Endothelial cell of umbilical vein (primary cell): ENCODE results near the gene PLBD2. TPM values are rescaled to one million over a fixed set of nuclear protein-coding genes. Genes with fewer than 3 reads are reported as not detected.

Experiments used
- Bru-seq: library from RNA; stranded (reverse); fragments of 400-500 nt; gene quantifications from one replicate; lab custom pipeline; 2021; lab: Mats Ljungman, UMichigan
- BruChase-seq, 2 experiments: library from RNA; stranded (reverse); fragments of 400-500 nt; gene quantifications; one replicate each; lab custom pipeline; 2021; lab: Mats Ljungman, UMichigan
- BruUV-seq: library from RNA; stranded (reverse); fragments of 400-500 nt; replicated peaks from 2 replicates; lab custom pipeline; 2021; lab: Mats Ljungman, UMichigan
- CTCF ChIA-PET: fragments of 300-600, 350-600 bp; sonication (Branson Sonifier 250); formaldehyde crosslinking; loops from one replicate; lab custom pipeline; 2021; ENCODE audit warnings: antibody characterized with exemption, inconsistent platforms; lab: Charles Lee
- POLR2A ChIA-PET: fragments of 300-600, 350-600 bp; sonication (Branson Sonifier 250); formaldehyde crosslinking; loops from one replicate; lab custom pipeline; 2021; ENCODE audit warnings: antibody characterized with exemption, inconsistent platforms; lab: Charles Lee
- DNase-seq: peaks from one replicate; pipeline ENCODE4 v3.0.0-alpha.2; 2011; ENCODE audit warnings: low read depth, low spot score
- FAIRE-seq: peaks from 2 replicates; lab custom pipeline; 2011; peaks lifted over from hg19 to GRCh38; lab: Jason Lieb, UNC
- H2AFZ ChIP-seq: 2 replicates; pipeline ENCODE4 v1.6.0; 2012; ENCODE audit warnings: low read depth, low read length, control low read depth, inconsistent platforms
- H3K27ac ChIP-seq: 2 replicates; pipeline ENCODE4 v1.5.1; 2011; ENCODE audit warnings: low read depth, mild to moderate bottlenecking, control low read depth, low read length, moderate library complexity; ENCODE audit not compliant: insufficient read depth
- H3K27me3 ChIP-seq, 2 experiments: 2 replicates each; pipeline versions ENCODE4 v1.6.0 to v1.6.1; 2011; ENCODE audit warnings: low read length in 2 of 2, mixed read lengths in 1 of 2; ENCODE audit not compliant: control insufficient read depth in 2 of 2, insufficient read depth in 2 of 2
- H3K36me3 ChIP-seq, 2 experiments: 2 replicates in 1 of 2; 3 replicates in 1 of 2; pipeline ENCODE4 v1.5.1; 2011; ENCODE audit warnings: low read length in 2 of 2, mild to moderate bottlenecking in 1 of 2, moderate library complexity in 1 of 2; ENCODE audit not compliant: control insufficient read depth in 2 of 2, insufficient read depth in 2 of 2; ENCODE audit errors: extremely low read depth in 1 of 2
- H3K4me1 ChIP-seq: 3 replicates; pipeline ENCODE4 v1.5.1; 2011; ENCODE audit warnings: mild to moderate bottlenecking, low read length; ENCODE audit not compliant: control insufficient read depth, insufficient read depth; ENCODE audit errors: extremely low read depth
- H3K4me2 ChIP-seq: 2 replicates; pipeline ENCODE4 v1.6.1; 2011; ENCODE audit warnings: low read length, control low read depth, mixed read lengths; ENCODE audit not compliant: insufficient read depth
- H3K4me3 ChIP-seq, 3 experiments: fragments of 200-600 bp in 1 of 3; sonication (generic), shearing (Covaris generic) in 1 of 3; replicated peaks in 1 of 3; 2 replicates each; pipeline ENCODE4 v1.5.1; 2011 to 2016; ENCODE audit warnings: control low read depth in 3 of 3, low read length in 3 of 3, mild to moderate bottlenecking in 2 of 3, inconsistent platforms in 1 of 3, low read depth in 1 of 3, moderate library complexity in 1 of 3; ENCODE audit not compliant: insufficient read depth in 1 of 3
- H3K79me2 ChIP-seq: 2 replicates; pipeline ENCODE4 v1.6.0; 2012; ENCODE audit warnings: low read length, inconsistent platforms; ENCODE audit not compliant: control insufficient read depth, insufficient read depth
- H3K9ac ChIP-seq: replicated peaks from 2 replicates; pipeline ENCODE3; 2011; ENCODE audit warnings: low read length, control low read depth; ENCODE audit not compliant: insufficient read depth; ENCODE audit errors: extremely low read depth
- H3K9me1 ChIP-seq: replicated peaks from 3 replicates; pipeline ENCODE4 v1.6.0; 2011; ENCODE audit warnings: mild to moderate bottlenecking, low read length; ENCODE audit not compliant: control insufficient read depth, insufficient read depth; ENCODE audit errors: extremely low read depth
- H3K9me3 ChIP-seq: replicated peaks from 2 replicates; pipeline ENCODE4 v1.5.1; 2012; ENCODE audit warnings: low read length, inconsistent platforms; ENCODE audit not compliant: control insufficient read depth, insufficient read depth
- H4K20me1 ChIP-seq: replicated peaks from 2 replicates; pipeline ENCODE3; 2011; ENCODE audit warnings: mild to moderate bottlenecking, low read length; ENCODE audit not compliant: control insufficient read depth, insufficient read depth; ENCODE audit errors: extremely low read depth
- EZH2 ChIP-seq: IDR thresholded peaks from 2 replicates; pipeline ENCODE4 v1.6.1; 2012; ENCODE audit warnings: borderline replicate concordance, low read depth, mild to moderate bottlenecking, moderate library complexity, low read length, inconsistent platforms; ENCODE audit not compliant: severe bottlenecking
- FOS ChIP-seq: IDR thresholded peaks from 2 replicates; pipeline ENCODE4 v1.6.1; 2011; ENCODE audit warnings: mild to moderate bottlenecking, low read length, moderate library complexity, borderline replicate concordance; ENCODE audit not compliant: insufficient read depth
- GATA2 ChIP-seq: IDR thresholded peaks from 2 replicates; pipeline ENCODE4 v1.7.0; 2011; ENCODE audit warnings: low read depth, mild to moderate bottlenecking, moderate library complexity, mixed read lengths, low read length; ENCODE audit not compliant: insufficient read length, insufficient read depth
- JUN ChIP-seq: IDR thresholded peaks from 2 replicates; pipeline ENCODE4 v1.6.1; 2011; ENCODE audit warnings: borderline replicate concordance, low read depth; ENCODE audit not compliant: insufficient read length, insufficient read depth
- MYC ChIP-seq: IDR thresholded peaks from one replicate; pipeline ENCODE4 v1.6.1; 2011; ENCODE audit warnings: mild to moderate bottlenecking, low read depth, low read length
- POLR2A ChIP-seq: IDR thresholded peaks from 2 replicates; pipeline ENCODE4 v1.6.1; 2012; ENCODE audit warnings: low read depth, mild to moderate bottlenecking, control low read depth, low read length
- POLR2AphosphoS5 ChIP-seq: IDR thresholded peaks from 2 replicates; pipeline ENCODE4 v1.6.1; 2012; ENCODE audit warnings: low read depth, mild to moderate bottlenecking, control low read depth, low read length, moderate library complexity; ENCODE audit not compliant: insufficient read depth
- dilution Hi-C: fragments of 300-500 bp; cut with MboI; formaldehyde crosslinking; loops from one replicate; pipeline ENCODE4 v1.15.0; 2019; ENCODE audit warnings: low sequenced_read_pairs; ENCODE audit not compliant: extremely low pct_ligation_motif_present
- intact Hi-C: fragments of 100-400 bp; cut with micrococcal nuclease; formaldehyde crosslinking; loops from one replicate; pipeline ENCODE4 v1.10.0; 2022
- long read RNA-seq: library from polyadenylated mRNA; stranded (forward); transcript quantifications from one replicate; pipeline ENCODE4 v2.0.0, GENCODE V29; 2021
- polyA minus RNA-seq, 3 experiments: library from RNA; depleted of rRNA, polyadenylated mRNA; stranded (reverse); fragments of >200 nt; gene quantifications; 1 replicate in 1 of 3; 2 replicates in 2 of 3; pipeline ENCODE4 v1.2.3, GENCODE V29; 2011
- polyA plus RNA-seq, 4 experiments: library from polyadenylated mRNA; depleted of rRNA in 3 of 4; stranded (reverse) in 3 of 4; unstranded in 1 of 4; fragments of >200 nt; gene quantifications; 2 replicates each; pipeline versions ENCODE4 v1.2.1 to v1.2.3, GENCODE V29; 2011 to 2012; ENCODE audit warnings: missing spikeins in 1 of 4
- total RNA-seq: library from RNA; stranded (reverse); gene quantifications from 2 replicates; pipeline ENCODE4 v1.2.3, GENCODE V29; 2021
- TF ChIP-seq, protein P1 (sequence below): IDR thresholded peaks from 2 replicates; pipeline ENCODE4 v1.6.1; 2011; ENCODE audit not compliant: insufficient read depth, insufficient read length
- TF ChIP-seq, protein P2 (sequence below), 2 donors: IDR thresholded peaks; 1 replicate in 1 of 2; 2 replicates in 1 of 2; pipeline ENCODE4 v1.5.1; 2011; ENCODE audit warnings: low read length in 2 of 2, mild to moderate bottlenecking in 2 of 2, moderate library complexity in 2 of 2, control low read depth in 1 of 2, inconsistent platforms in 1 of 2, low read depth in 1 of 2; ENCODE audit not compliant: insufficient read depth in 1 of 2; ENCODE audit errors: extremely low read depth in 1 of 2

PLBD2 gene, protein sequence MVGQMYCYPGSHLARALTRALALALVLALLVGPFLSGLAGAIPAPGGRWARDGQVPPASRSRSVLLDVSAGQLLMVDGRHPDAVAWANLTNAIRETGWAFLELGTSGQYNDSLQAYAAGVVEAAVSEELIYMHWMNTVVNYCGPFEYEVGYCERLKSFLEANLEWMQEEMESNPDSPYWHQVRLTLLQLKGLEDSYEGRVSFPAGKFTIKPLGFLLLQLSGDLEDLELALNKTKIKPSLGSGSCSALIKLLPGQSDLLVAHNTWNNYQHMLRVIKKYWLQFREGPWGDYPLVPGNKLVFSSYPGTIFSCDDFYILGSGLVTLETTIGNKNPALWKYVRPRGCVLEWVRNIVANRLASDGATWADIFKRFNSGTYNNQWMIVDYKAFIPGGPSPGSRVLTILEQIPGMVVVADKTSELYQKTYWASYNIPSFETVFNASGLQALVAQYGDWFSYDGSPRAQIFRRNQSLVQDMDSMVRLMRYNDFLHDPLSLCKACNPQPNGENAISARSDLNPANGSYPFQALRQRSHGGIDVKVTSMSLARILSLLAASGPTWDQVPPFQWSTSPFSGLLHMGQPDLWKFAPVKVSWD
- total RNA-seq (44.8 and 46.8 TPM in 2 replicates), polyA plus RNA-seq (20.3 and 24.4 TPM in 2 replicates), polyA minus RNA-seq (46.2 and 53.5 TPM in 2 replicates), Bru-seq, nascent RNA (percentile 67 among the genes with signal in this experiment), BruChase-seq, experiment 1, labeled RNA remaining after a 6-hour chase (percentile 89 among the genes with signal in this experiment), BruChase-seq, experiment 2, labeled RNA remaining after a 2-hour chase (percentile 74 among the genes with signal in this experiment)
- polyA plus RNA-seq (2011; cell fraction: cytosol; rRNA removed), result 18.7 and 19.9 TPM in 2 replicates
- polyA plus RNA-seq (2011; cell fraction: nucleus; rRNA removed), result 11.3 TPM in 2 replicates
- 34.8 and 40.2 TPM in 2 replicates for polyA plus RNA-seq (2012)
- polyA minus RNA-seq (2011; cell fraction: cytosol; rRNA and poly(A)+ RNA removed), result 11.6 TPM
- polyA minus RNA-seq (2011; cell fraction: nucleus; rRNA and poly(A)+ RNA removed), result 11.0 and 11.3 TPM in 2 replicates
- long read RNA-seq, full-length matches to known transcripts, result 35 of 68 reads
- long read RNA-seq, partial matches to known transcripts, result 10 of 68 reads
- long read RNA-seq, other reads (novel, unspliced or antisense), result 23 of 68 reads

DNA sequence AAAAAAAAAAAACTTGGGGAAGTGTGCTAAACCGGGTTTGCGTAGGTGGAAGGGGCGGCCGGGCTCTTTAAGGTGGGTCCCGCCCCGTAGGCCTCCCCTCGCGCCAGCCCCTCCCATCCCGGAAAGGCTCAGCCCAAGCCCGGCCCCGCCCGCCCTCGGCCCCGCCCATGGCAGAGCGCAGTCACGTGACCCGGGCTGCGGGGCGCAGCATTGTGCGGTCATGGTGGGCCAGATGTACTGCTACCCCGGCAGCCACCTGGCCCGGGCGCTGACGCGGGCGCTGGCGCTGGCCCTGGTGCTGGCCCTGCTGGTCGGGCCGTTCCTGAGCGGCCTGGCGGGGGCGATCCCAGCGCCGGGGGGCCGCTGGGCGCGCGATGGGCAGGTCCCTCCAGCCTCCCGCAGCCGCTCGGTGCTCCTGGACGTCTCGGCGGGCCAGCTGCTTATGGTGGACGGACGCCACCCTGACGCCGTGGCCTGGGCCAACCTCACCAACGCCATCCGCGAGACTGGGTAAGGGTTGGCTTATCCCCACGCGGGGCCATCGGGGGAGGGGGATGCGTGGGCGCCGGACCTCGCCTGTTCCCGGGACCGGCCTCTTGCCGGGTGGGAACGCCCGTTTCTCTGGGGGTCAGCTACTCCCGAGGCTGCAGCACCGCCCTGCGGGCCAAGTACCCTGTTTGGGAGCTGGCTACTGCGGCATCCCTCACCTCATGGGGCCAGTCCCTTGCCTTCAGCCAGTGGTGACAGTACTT lies at the start of gene PLBD2:
PLBD2 (plus strand) TSS at position 207 of the 752 bp plus-strand sequence; CDS start at position 221, 14 bp downstream.
- dilution Hi-C loops, result no loop called here
- no TSS peak for BruUV-seq
- no peaks in the 10 kb centered on the region for H3K9me3 ChIP-seq
- TF ChIP-seq POLR2A (peak; percentile 70), POLR2AphosphoS5 (peak; percentile 92), EZH2 (no peak), FOS (peak; percentile 21), MYC (no peak), JUN (no peak), GATA2 (no peak)
- TF ChIP-seq, protein P1, sequence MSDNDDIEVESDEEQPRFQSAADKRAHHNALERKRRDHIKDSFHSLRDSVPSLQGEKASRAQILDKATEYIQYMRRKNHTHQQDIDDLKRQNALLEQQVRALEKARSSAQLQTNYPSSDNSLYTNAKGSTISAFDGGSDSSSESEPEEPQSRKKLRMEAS, result peak; percentile 78
- TF ChIP-seq, protein P2, sequence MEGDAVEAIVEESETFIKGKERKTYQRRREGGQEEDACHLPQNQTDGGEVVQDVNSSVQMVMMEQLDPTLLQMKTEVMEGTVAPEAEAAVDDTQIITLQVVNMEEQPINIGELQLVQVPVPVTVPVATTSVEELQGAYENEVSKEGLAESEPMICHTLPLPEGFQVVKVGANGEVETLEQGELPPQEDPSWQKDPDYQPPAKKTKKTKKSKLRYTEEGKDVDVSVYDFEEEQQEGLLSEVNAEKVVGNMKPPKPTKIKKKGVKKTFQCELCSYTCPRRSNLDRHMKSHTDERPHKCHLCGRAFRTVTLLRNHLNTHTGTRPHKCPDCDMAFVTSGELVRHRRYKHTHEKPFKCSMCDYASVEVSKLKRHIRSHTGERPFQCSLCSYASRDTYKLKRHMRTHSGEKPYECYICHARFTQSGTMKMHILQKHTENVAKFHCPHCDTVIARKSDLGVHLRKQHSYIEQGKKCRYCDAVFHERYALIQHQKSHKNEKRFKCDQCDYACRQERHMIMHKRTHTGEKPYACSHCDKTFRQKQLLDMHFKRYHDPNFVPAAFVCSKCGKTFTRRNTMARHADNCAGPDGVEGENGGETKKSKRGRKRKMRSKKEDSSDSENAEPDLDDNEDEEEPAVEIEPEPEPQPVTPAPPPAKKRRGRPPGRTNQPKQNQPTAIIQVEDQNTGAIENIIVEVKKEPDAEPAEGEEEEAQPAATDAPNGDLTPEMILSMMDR (IDR thresholded peaks at IDR 0.05; ENCODE audit: extremely low read depth in 1 of 2, insufficient read depth in 1 of 2, low read depth in 1 of 2, low read length in 2 of 2), result no peak
- DNase-seq (peak; percentile 95), FAIRE-seq (peak; percentile 92)
- intact Hi-C loops, result loop anchor here (1.0 kb wide), 6 partner anchors 23 to 173 kb away; partner anchors contain the start of genes DDX54, RITA1, SDSL and SLC8B1
- no peaks in the 10 kb centered on the region for H3K36me3 ChIP-seq
- ChIA-PET CTCF (interaction anchor here (0.7 to 1.5 kb wide), 6 partner anchors 11 to 164 kb away, joined by 3 to 6 read pairs (median 4); partner anchors contain the start of gene SLC8B1), POLR2A (interaction anchor here (0.6 kb wide), 1 partner anchor 32 kb away, joined by 3 read pairs; no protein-coding TSS in a partner anchor)
- H3K4me3 ChIP-seq, result peak within 1 kb of the TSS; percentile 35 to 62 (median 57)
- H3K79me2 ChIP-seq, result peaks cover 9% of the 10 kb centered on the region
- peaks cover 6% of the 10 kb centered on the region for H3K4me1 ChIP-seq
- peak within 1 kb of the TSS; percentile 79 for H3K4me2 ChIP-seq
- peak within 1 kb of the TSS; percentile 62 for H3K9ac ChIP-seq
- no peaks in the 10 kb centered on the region for H4K20me1 ChIP-seq
- no peaks in the 10 kb centered on the region for H3K9me1 ChIP-seq
- H3K27ac ChIP-seq, result peak within 1 kb of the TSS; percentile 20
- H2AFZ ChIP-seq, result peak within 1 kb of the TSS; percentile 87
- no peaks in the 10 kb centered on the region for H3K27me3 ChIP-seq
